SW480 (cell line): ENCODE data around the gene GHR.
"Not testable (repeated sequence)": the region's sequence is repeated elsewhere in the genome, so short reads cannot be mapped to it uniquely, and the experiment has no call there.

ENCODE experiments used
- DNase-seq: peaks from one replicate; pipeline ENCODE4 v3.0.0-alpha.2; 2016; ENCODE audit warnings: low spot score

The GHR gene

GRCh38 chr5:42645138-42645537 is 221.9 kb downstream of the GHR start:
- no peak for DNase-seq

GRCh38 chr5:42648036-42648435 is 224.8 kb downstream of the GHR start:
- no peak for DNase-seq

GRCh38 chr5:42648915-42649314 is 225.7 kb downstream of the GHR start:
- no peak for DNase-seq

GRCh38 chr5:42650084-42650483 is 226.8 kb downstream of the GHR start:
- DNase-seq, result no peak

- no peak for DNase-seq
Measured at GRCh38 chr5:42653705-42654104, 230.5 kb downstream of the GHR start.

- no peak for DNase-seq
Measured at GRCh38 chr5:42654645-42655044, 231.4 kb downstream of the GHR start.

GRCh38 chr5:42655982-42656650 is 232.9 kb downstream of the GHR start:
- no peak for DNase-seq

GRCh38 chr5:42656651-42657015 is 233.4 kb downstream of the GHR start:
- no peak for DNase-seq

- DNase-seq, result not testable (repeated sequence)
Measured at GRCh38 chr5:42659869-42660268, 236.6 kb downstream of the GHR start.

GRCh38 chr5:42665857-42666256 is 242.6 kb downstream of the GHR start:
- DNase-seq, result no peak

GRCh38 chr5:42666869-42667268 is 243.6 kb downstream of the GHR start:
- DNase-seq, result peak; percentile 18

GRCh38 chr5:42668254-42668653 is 245.0 kb downstream of the GHR start:
- DNase-seq, result no peak

- DNase-seq, result no peak
Measured at GRCh38 chr5:42672925-42673324, 249.7 kb downstream of the GHR start.

GRCh38 chr5:42675602-42676001 is 252.4 kb downstream of the GHR start:
- no peak for DNase-seq

GRCh38 chr5:42676362-42676761 is 253.1 kb downstream of the GHR start:
- DNase-seq, result no peak

GRCh38 chr5:42677156-42677842 is 254.1 kb downstream of the GHR start:
- no peak for DNase-seq

- DNase-seq, result no peak
Measured at GRCh38 chr5:42680046-42680445, 256.8 kb downstream of the GHR start.

- not testable (repeated sequence) for DNase-seq
Measured at GRCh38 chr5:42685078-42685477, 261.8 kb downstream of the GHR start.

- DNase-seq, result no peak
Measured at GRCh38 chr5:42689391-42689790, 266.2 kb downstream of the GHR start.

- DNase-seq, result no peak
Measured at GRCh38 chr5:42691413-42691937, 268.2 kb downstream of the GHR start.

- no peak for DNase-seq
Measured at GRCh38 chr5:42701351-42702059, 278.3 kb downstream of the GHR start.

- DNase-seq, result no peak
Measured at GRCh38 chr5:42703238-42703637, 280.0 kb downstream of the GHR start.

- peak; percentile 12 for DNase-seq
Measured at GRCh38 chr5:42715785-42716184, 292.5 kb downstream of the GHR start.
